ENCODE measurements around the gene EPHB6. TPM values are rescaled to one million over a fixed set of nuclear protein-coding genes. Genes with fewer than 3 reads are reported as not detected.

The EPHB6 gene
- polyA plus RNA-seq, 1 of the 3 experiments (the other 2 are of a cell fraction) = 1.8 TPM

- TF ChIP-seq USF2 (IDR thresholded peaks at IDR 0.05; ENCODE audit: borderline replicate concordance, low read depth, low read length) (no peak), YY1 (IDR thresholded peaks at IDR 0.05; ENCODE audit: low read depth) (no peak), CHD2 (IDR thresholded peaks at IDR 0.05; ENCODE audit: low read length, partially characterized antibody) (no peak)
These were observed 28.9 kb downstream of the EPHB6 start (continued) for GRCh38 chr7:142883571-142884285.

- H3F3A ChIP-seq (replicated peaks; ENCODE audit: insufficient read depth) = no peaks in the 10 kb centered on the region
These were observed 29.4 kb downstream of the EPHB6 start for GRCh38 chr7:142884286-142884640.

More at GRCh38 chr7:142884286-142884640, 29.4 kb downstream of the EPHB6 start:
- Histone ChIP-seq H3K4me2 (no peak overlapping the region), H3K27ac (ENCODE audit: low read depth in 2 of 2, low read length in 1 of 2) (no peak overlapping the region), H3K79me2 (ENCODE audit: insufficient read depth) (no peaks in the 10 kb centered on the region), H3K27me3 (ENCODE audit: insufficient read depth) (peaks cover 53% of the 10 kb centered on the region), H3K4me3 (ENCODE audit: low read depth in 2 of 2, low read length in 1 of 2) (no peak overlapping the region), H3K36me3 (replicated peaks in 1 of 2; ENCODE audit: control insufficient read depth in 1 of 2, insufficient read depth in 2 of 2, low read length in 1 of 2) (no peaks in the 10 kb centered on the region), H2AFZ (ENCODE audit: low read depth) (no peak overlapping the region), H4K20me1 (ENCODE audit: insufficient read depth) (no peaks in the 10 kb centered on the region), H3K9me2 (no peaks in the 10 kb centered on the region), H3K4me1 (ENCODE audit: control insufficient read depth in 1 of 2, insufficient read depth in 2 of 2, low read depth in 1 of 2, low read length in 1 of 2) (no peaks in the 10 kb centered on the region), H3K9ac (no peak overlapping the region), H3K9me3 (no peaks in the 10 kb centered on the region)
- DNase-seq = no peak
- CTCF ChIA-PET = interaction anchor here (10.7 kb wide), 1 partner anchor 16 kb away, joined by 120 read pairs; no protein-coding TSS in a partner anchor
- TF ChIP-seq EZH2phosphoT487 (IDR thresholded peaks at IDR 0.05; ENCODE audit: borderline replicate concordance, low read depth) (no peak), SIN3A (IDR thresholded peaks at IDR 0.05; ENCODE audit: borderline replicate concordance, low read depth, low read length) (no peak), JUND (IDR thresholded peaks at IDR 0.05) (no peak), REST (IDR thresholded peaks at IDR 0.05; ENCODE audit: low read depth, low read length) (no peak), RAD21 (IDR thresholded peaks at IDR 0.05; ENCODE audit: low read length) (no peak), GATA2 (CRISPR knock-in tag; IDR thresholded peaks at IDR 0.05) (no peak), ELF1 (IDR thresholded peaks at IDR 0.05) (no peak)
- POLR2A ChIA-PET = no interaction called here
- WGBS (ENCODE audit: low lambda C conversion rate) = 10% methylated on average over 4 of the region's 4 CpGs
